Keratinocyte (primary cell): ENCODE data around the gene RNF207. TPM values are rescaled to one million over a fixed set of nuclear protein-coding genes. Genes with fewer than 3 reads are reported as not detected.

Experiments
- DNase-seq: peaks from one replicate; pipeline ENCODE4 v3.0.0-alpha.2; 2011; ENCODE audit warnings: low read depth, missing footprints, low spot score
- FAIRE-seq: peaks from 2 replicates; lab custom pipeline; 2011; peaks lifted over from hg19 to GRCh38; lab: Jason Lieb, UNC
- H2AFZ ChIP-seq: 2 replicates; pipeline ENCODE4 v1.6.0; 2012; ENCODE audit warnings: low read length, control low read depth, inconsistent platforms; ENCODE audit not compliant: control insufficient read depth
- H3K27ac ChIP-seq: 2 replicates; pipeline ENCODE4 v1.5.1; 2011; ENCODE audit warnings: low read length; ENCODE audit not compliant: control insufficient read depth, insufficient read depth
- H3K27me3 ChIP-seq: 3 replicates; pipeline ENCODE4 v1.6.0; 2011; ENCODE audit warnings: low read length; ENCODE audit not compliant: control insufficient read depth, insufficient read depth; ENCODE audit errors: extremely low read depth
- H3K36me3 ChIP-seq, 2 experiments: 2 replicates in 1 of 2; 3 replicates in 1 of 2; pipeline ENCODE4 v1.5.1; 2011; ENCODE audit warnings: low read length in 2 of 2, mild to moderate bottlenecking in 1 of 2; ENCODE audit not compliant: control insufficient read depth in 2 of 2, insufficient read depth in 2 of 2; ENCODE audit errors: extremely low read depth in 1 of 2
- H3K4me1 ChIP-seq: 3 replicates; pipeline ENCODE4 v1.5.1; 2011; ENCODE audit warnings: low read length; ENCODE audit not compliant: control insufficient read depth, insufficient read depth; ENCODE audit errors: extremely low read depth
- H3K4me2 ChIP-seq: 3 replicates; pipeline ENCODE4 v1.6.0; 2011; ENCODE audit warnings: low read depth, low read length; ENCODE audit not compliant: control insufficient read depth, insufficient read depth; ENCODE audit errors: extremely low read depth
- H3K4me3 ChIP-seq, 3 experiments: fragments of 200-600 bp in 1 of 3; sonication (generic) in 1 of 3; 2 replicates in 2 of 3; 3 replicates in 1 of 3; pipeline ENCODE4 v1.5.1; 2011 to 2016; ENCODE audit warnings: low read length in 3 of 3, mild to moderate bottlenecking in 3 of 3, control low read depth in 2 of 3, inconsistent platforms in 1 of 3, low read depth in 1 of 3, mixed read lengths in 1 of 3, mixed run types in 1 of 3, moderate library complexity in 1 of 3; ENCODE audit not compliant: control insufficient read depth in 2 of 3, insufficient read depth in 2 of 3; ENCODE audit errors: extremely low read depth in 1 of 3
- H3K79me2 ChIP-seq: 2 replicates; pipeline ENCODE4 v1.6.0; 2012; ENCODE audit warnings: low read length; ENCODE audit not compliant: control insufficient read depth, insufficient read depth
- H3K9ac ChIP-seq: 3 replicates; pipeline ENCODE4 v1.6.0; 2011; ENCODE audit warnings: low read length; ENCODE audit not compliant: control insufficient read depth, insufficient read depth; ENCODE audit errors: extremely low read depth
- H3K9me1 ChIP-seq: 3 replicates; pipeline ENCODE4 v1.6.0; 2011; ENCODE audit warnings: low read length; ENCODE audit not compliant: control insufficient read depth, insufficient read depth; ENCODE audit errors: extremely low read depth
- H3K9me3 ChIP-seq: 2 replicates; pipeline ENCODE4 v1.5.1; 2012; ENCODE audit warnings: low read depth, low read length; ENCODE audit not compliant: control insufficient read depth
- H4K20me1 ChIP-seq: 3 replicates; pipeline ENCODE4 v1.6.0; 2011; ENCODE audit warnings: low read length; ENCODE audit not compliant: control insufficient read depth, insufficient read depth; ENCODE audit errors: extremely low read depth
- CTCF ChIP-seq, 3 experiments: IDR thresholded peaks in 1 of 3; conservative IDR thresholded peaks in 1 of 3; optimal IDR thresholded peaks in 1 of 3; 2 replicates in 2 of 3; 3 replicates in 1 of 3; pipeline versions ENCODE3 to v1.5.1; 2011; ENCODE audit warnings: low read length in 3 of 3, mild to moderate bottlenecking in 3 of 3, moderate library complexity in 2 of 3, control low read depth in 1 of 3, inconsistent platforms in 1 of 3; ENCODE audit not compliant: insufficient read depth in 2 of 3; ENCODE audit errors: extremely low read depth in 1 of 3
- EZH2 ChIP-seq: IDR thresholded peaks from one replicate; pipeline ENCODE4 v1.6.1; 2012; ENCODE audit warnings: inconsistent platforms, mild to moderate bottlenecking, low read length, moderate library complexity
- dilution Hi-C: fragments of 300-500 bp; cut with MboI; formaldehyde crosslinking; loops from one replicate; pipeline ENCODE4 v1.7.0; 2020; ENCODE audit warnings: low sequenced_read_pairs; ENCODE audit not compliant: extremely low pct_ligation_motif_present
- polyA plus RNA-seq, 5 experiments: library from polyadenylated mRNA; depleted of rRNA in 3 of 5; stranded (reverse) in 3 of 5; stranded (forward) in 1 of 5; unstranded in 1 of 5; fragments of >200 nt; gene quantifications; 1 replicate in 1 of 5; 2 replicates in 3 of 5; 3 replicates in 1 of 5; pipeline versions ENCODE4 v1.2.1 to v1.2.3, GENCODE V29; 2011 to 2012; ENCODE audit warnings: missing spikeins in 2 of 5, low read depth in 1 of 5, low replicate concordance in 1 of 5

The RNF207 gene
- polyA plus RNA-seq, 1 donor (not counting 4 experiments of a cell fraction or from before 2014, with no cell fraction given) = 6.1 TPM

- H4K20me1 ChIP-seq = peaks cover 18% of the 10 kb centered on the region
- peaks cover 3% of the 10 kb centered on the region for H3K9me1 ChIP-seq
- dilution Hi-C loops = no loop called here
- H3K79me2 ChIP-seq = no peaks in the 10 kb centered on the region
- DNase-seq (no peak), FAIRE-seq (no peak)
- H3K4me1 ChIP-seq = peaks cover 13% of the 10 kb centered on the region
- no peak overlapping the region for H3K4me2 ChIP-seq
- no peaks in the 10 kb centered on the region for H3K9me3 ChIP-seq
- TF ChIP-seq CTCF (optimal IDR thresholded peaks at IDR 0.05 in 1 of 3, IDR thresholded peaks at IDR 0.05 in 1 of 3, conservative IDR thresholded peaks at IDR 0.05 in 1 of 3; ENCODE audit: extremely low read depth in 1 of 3, insufficient read depth in 2 of 3, low read length in 3 of 3) = no peak
- TF ChIP-seq EZH2 = peak; percentile 98
- no peak overlapping the region for H3K4me3 ChIP-seq
- H3K36me3 ChIP-seq = no peaks in the 10 kb centered on the region
- H3K27ac ChIP-seq = no peak overlapping the region
- no peak overlapping the region for H3K9ac ChIP-seq
- peaks cover 56% of the 10 kb centered on the region for H3K27me3 ChIP-seq
- no peak overlapping the region for H2AFZ ChIP-seq
Observed at GRCh38 chr1:6178751-6179563, 27.0 kb upstream of the RNF207 start.

GRCh38 chr1:6179564-6180175, 26.2 kb upstream of the RNF207 start:
- peaks cover 22% of the 10 kb centered on the region for H4K20me1 ChIP-seq
- H3K79me2 ChIP-seq = no peaks in the 10 kb centered on the region
- TF ChIP-seq CTCF (optimal IDR thresholded peaks at IDR 0.05 in 1 of 3, IDR thresholded peaks at IDR 0.05 in 1 of 3, conservative IDR thresholded peaks at IDR 0.05 in 1 of 3; ENCODE audit: extremely low read depth in 1 of 3, insufficient read depth in 2 of 3, low read length in 3 of 3) (no peak), EZH2 (peak; percentile 53)
- H3K36me3 ChIP-seq = peaks cover 0 to 3% of the 10 kb centered on the region in 2 experiments
- no peak overlapping the region for H3K4me2 ChIP-seq
- H3K27ac ChIP-seq = no peak overlapping the region
- no peak for DNase-seq
- peaks cover 13% of the 10 kb centered on the region for H3K4me1 ChIP-seq
- peaks cover 56% of the 10 kb centered on the region for H3K27me3 ChIP-seq
- dilution Hi-C loops = no loop called here
- H2AFZ ChIP-seq = no peak overlapping the region
- H3K4me3 ChIP-seq = no peak overlapping the region
- H3K9ac ChIP-seq = no peak overlapping the region
- no peak for FAIRE-seq
- peaks cover 3% of the 10 kb centered on the region for H3K9me1 ChIP-seq
- H3K9me3 ChIP-seq = no peaks in the 10 kb centered on the region
